HEK293 (cell line): ENCODE measurements around the gene PANK4.

Source experiments
- CTCF ChIP-seq: fragments of 450-650 bp; formaldehyde crosslinking; IDR thresholded peaks from 2 replicates; pipeline ENCODE4 v1.5.1; 2016; ENCODE audit warnings: missing biosample characterization, missing genetic modification characterization
- HIC1 ChIP-seq: fragments of 450-650 bp; formaldehyde crosslinking; IDR thresholded peaks from 2 replicates; pipeline ENCODE4 v1.5.1; 2016; ENCODE audit warnings: missing biosample characterization, missing genetic modification characterization
- YY1 ChIP-seq: fragments of 450-650 bp; formaldehyde crosslinking; IDR thresholded peaks from 2 replicates; pipeline ENCODE4 v1.5.1; 2018; ENCODE audit warnings: missing biosample characterization, missing genetic modification characterization
- ZNF280C ChIP-seq: fragments of 450-650 bp; formaldehyde crosslinking; IDR thresholded peaks from 2 replicates; pipeline ENCODE4 v1.5.1; 2016; ENCODE audit warnings: missing biosample characterization, missing genetic modification characterization
- ZNF529 ChIP-seq: fragments of 450-650 bp; formaldehyde crosslinking; IDR thresholded peaks from 2 replicates; pipeline ENCODE4 v1.5.1; 2017; ENCODE audit warnings: missing genetic modification characterization, missing biosample characterization; ENCODE audit not compliant: insufficient replicate concordance
- ZSCAN5A ChIP-seq: fragments of 450-650 bp; formaldehyde crosslinking; IDR thresholded peaks from 2 replicates; pipeline ENCODE4 v1.5.1; 2016; ENCODE audit warnings: missing biosample characterization, missing genetic modification characterization

GRCh38 chr1:2552189-2552588 lies 25.8 kb upstream of the PANK4 start:
- no peak for TF ChIP-seq ZNF280C
- no peak for TF ChIP-seq ZNF529 (tag by site-specific recombination)
- TF ChIP-seq CTCF (tag by site-specific recombination) = no peak
- TF ChIP-seq HIC1 (tag by site-specific recombination) = no peak
- TF ChIP-seq YY1 (tag by site-specific recombination) = no peak
- no peak for TF ChIP-seq ZSCAN5A (tag by site-specific recombination)
